Spleen (tissue), 7 donors: Measurements from ENCODE around the gene SORBS2.

Experiments
- CTCF ChIP-seq, 11 experiments: fragments of 200-600 bp in 7 of 11; fragments of 450-650 bp in 4 of 11; sonication (generic) in 4 of 11; IDR thresholded peaks in 8 of 11; conservative IDR thresholded peaks in 3 of 11; 1 replicate in 7 of 11; 2 replicates in 4 of 11; pipeline versions ENCODE4 v1.4.0 to v1.8.0; 2016 to 2021; ENCODE audit warnings: antibody characterized with exemption in 11 of 11, inconsistent platforms in 4 of 11, mild to moderate bottlenecking in 1 of 11
- POLR2AphosphoS5 ChIP-seq, 3 donors: sonication (generic); formaldehyde crosslinking; IDR thresholded peaks; one replicate each; pipeline ENCODE4 v1.5.1; 2017; ENCODE audit warnings: antibody characterized with exemption in 3 of 3
- donor health status: DM: no; HTN: no; CAD: no; lungs with moderate emphysema.
- donor health status: DM: no; HTN: no; CAD: no.
- donor health status: DM: no; HTN: no; CAD: no.

DNA sequence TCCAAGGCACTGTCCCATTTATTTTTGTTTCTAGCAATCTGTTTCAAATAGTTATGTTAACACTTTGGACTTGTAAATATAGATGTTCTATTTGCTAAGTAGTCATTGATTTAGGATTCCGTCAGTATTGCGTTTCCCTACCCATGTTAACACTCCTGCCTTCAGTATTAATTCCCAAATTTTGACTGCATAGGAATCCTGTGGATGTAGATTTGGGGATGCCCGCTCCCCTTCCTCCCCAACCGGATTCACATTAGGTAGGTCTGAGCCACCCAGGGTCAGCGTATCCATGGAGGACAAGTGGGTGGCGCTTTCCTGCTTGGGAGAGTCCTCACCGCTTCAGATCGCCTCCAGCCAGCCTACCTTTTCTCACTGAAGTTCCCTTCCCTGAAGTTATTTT, 1.1 kb upstream of the SORBS2 start:
- TF ChIP-seq CTCF (IDR thresholded peaks at IDR 0.05 in 8 of 11, conservative IDR thresholded peaks at IDR 0.05 in 3 of 11) (no peak), POLR2AphosphoS5 (IDR thresholded peaks at IDR 0.05) (no peak)
